H9 (cell line): ENCODE measurements around the gene KCNK1. TPM values are rescaled to one million over a fixed set of nuclear protein-coding genes. Genes with fewer than 3 reads are reported as not detected.

ENCODE experiments used
- DNase-seq: peaks from one replicate; pipeline ENCODE4 v3.0.0-alpha.2; 2017
- H2AFZ ChIP-seq: one replicate; pipeline ENCODE4 v1.6.1; 2013; ENCODE audit warnings: mild to moderate bottlenecking, low read length, control low read depth, moderate library complexity
- H2AK5ac ChIP-seq: 2 replicates; pipeline ENCODE4 v1.6.1; 2013; ENCODE audit warnings: low read length, control low read depth, mixed read lengths; ENCODE audit not compliant: insufficient read length
- H2BK120ac ChIP-seq: one replicate; pipeline ENCODE4 v1.6.1; 2013; ENCODE audit warnings: low read depth, mild to moderate bottlenecking, low read length, control low read depth, inconsistent platforms; ENCODE audit not compliant: poor library complexity, severe bottlenecking
- H2BK12ac ChIP-seq: 2 replicates; pipeline ENCODE4 v1.6.1; 2013; ENCODE audit warnings: low read length, control low read depth, mixed read lengths, low read depth; ENCODE audit not compliant: insufficient read length
- H2BK15ac ChIP-seq: 2 replicates; pipeline ENCODE4 v1.6.1; 2013; ENCODE audit warnings: low read depth, low read length, control low read depth
- H2BK20ac ChIP-seq: one replicate; pipeline ENCODE4 v1.6.1; 2013; ENCODE audit warnings: low read depth, mild to moderate bottlenecking, low read length, control low read depth, inconsistent platforms; ENCODE audit not compliant: poor library complexity, severe bottlenecking
- H2BK5ac ChIP-seq: 2 replicates; pipeline ENCODE4 v1.6.1; 2013; ENCODE audit warnings: low read length, control low read depth, mixed read lengths; ENCODE audit not compliant: insufficient read length
- H3K14ac ChIP-seq: 2 replicates; pipeline ENCODE4 v1.6.1; 2013; ENCODE audit warnings: low read length, control low read depth; ENCODE audit not compliant: insufficient read depth
- H3K18ac ChIP-seq: 2 replicates; pipeline ENCODE4 v1.6.1; 2013; ENCODE audit warnings: low read depth, mild to moderate bottlenecking, mixed read lengths, low read length, control low read depth; ENCODE audit not compliant: insufficient read length
- H3K23ac ChIP-seq: 2 replicates; pipeline ENCODE4 v1.6.1; 2013; ENCODE audit warnings: low read length, control low read depth, mixed read lengths, low read depth; ENCODE audit not compliant: insufficient read length
- H3K23me2 ChIP-seq: 2 replicates; pipeline ENCODE4 v1.6.1; 2013; ENCODE audit warnings: low read depth, mild to moderate bottlenecking, mixed read lengths, low read length, control low read depth; ENCODE audit not compliant: insufficient read length, poor library complexity, severe bottlenecking
- H3K27ac ChIP-seq: 2 replicates; pipeline ENCODE4 v1.5.1; 2013; ENCODE audit warnings: low read length, control low read depth, mixed read lengths, low read depth; ENCODE audit not compliant: insufficient read length
- H3K27me3 ChIP-seq: 2 replicates; pipeline ENCODE4 v1.6.1; 2013; ENCODE audit warnings: low read length, control low read depth, inconsistent platforms; ENCODE audit not compliant: insufficient read depth
- H3K4ac ChIP-seq: 2 replicates; pipeline ENCODE4 v1.6.1; 2013; ENCODE audit warnings: low read depth, mild to moderate bottlenecking, control low read depth, inconsistent platforms, low read length, moderate library complexity
- H3K4me1 ChIP-seq: 2 replicates; pipeline ENCODE4 v1.6.1; 2013; ENCODE audit warnings: low read length, control low read depth, inconsistent platforms; ENCODE audit not compliant: insufficient read depth
- H3K4me2 ChIP-seq: 2 replicates; pipeline ENCODE4 v1.6.1; 2013; ENCODE audit warnings: low read length, control low read depth, mixed read lengths; ENCODE audit not compliant: insufficient read length, insufficient read depth
- H3K56ac ChIP-seq: 2 replicates; pipeline ENCODE4 v1.6.1; 2013; ENCODE audit warnings: low read depth, mild to moderate bottlenecking, mixed read lengths, low read length, control low read depth; ENCODE audit not compliant: insufficient read length
- H3K79me1 ChIP-seq: 2 replicates; pipeline ENCODE4 v1.6.1; 2013; ENCODE audit warnings: low read depth, mild to moderate bottlenecking, moderate library complexity, low read length, control low read depth, inconsistent platforms; ENCODE audit not compliant: insufficient read depth, poor library complexity, severe bottlenecking
- H3K79me2 ChIP-seq: 2 replicates; pipeline ENCODE4 v1.6.1; 2013; ENCODE audit warnings: low read length, control low read depth, inconsistent platforms; ENCODE audit not compliant: insufficient read depth
- H3K9ac ChIP-seq: 2 replicates; pipeline ENCODE4 v1.6.1; 2013; ENCODE audit warnings: low read length, control low read depth, mixed read lengths; ENCODE audit not compliant: insufficient read length; ENCODE audit errors: extremely low read depth
- H3K9me3 ChIP-seq: one replicate; pipeline ENCODE4 v1.6.1; 2013; ENCODE audit warnings: low read depth, low read length, inconsistent platforms; ENCODE audit not compliant: control insufficient read depth
- H3T11ph ChIP-seq: one replicate; pipeline ENCODE4 v1.6.1; 2013; ENCODE audit warnings: mild to moderate bottlenecking, low read length, control low read depth, inconsistent platforms
- H4K20me1 ChIP-seq: one replicate; pipeline ENCODE4 v1.6.1; 2013; ENCODE audit not compliant: control insufficient read depth, insufficient read length, insufficient read depth
- H4K5ac ChIP-seq: 2 replicates; pipeline ENCODE4 v1.6.1; 2013; ENCODE audit warnings: low read depth, mild to moderate bottlenecking, mixed read lengths, low read length, control low read depth; ENCODE audit not compliant: insufficient read length
- H4K8ac ChIP-seq: replicated peaks from 2 replicates; pipeline ENCODE4 v1.6.1; 2013; ENCODE audit warnings: low read length, control low read depth, mixed read lengths, low read depth; ENCODE audit not compliant: insufficient read length
- H4K91ac ChIP-seq: 2 replicates; pipeline ENCODE4 v1.6.1; 2013; ENCODE audit warnings: low read depth, mild to moderate bottlenecking, moderate library complexity, mixed read lengths, low read length, control low read depth; ENCODE audit not compliant: insufficient read length
- H3K27ac Mint-ChIP-seq, 3 experiments: 2 replicates in 2 of 3; 3 replicates in 1 of 3; pipeline ENCODE4 v1.8.0; 2020 to 2021; ENCODE audit warnings: mixed read lengths in 3 of 3, mild to moderate bottlenecking in 1 of 3, moderate library complexity in 1 of 3
- H3K27me3 Mint-ChIP-seq: 2 replicates; pipeline ENCODE4 v1.8.0; 2021; ENCODE audit warnings: low read depth, mild to moderate bottlenecking, moderate library complexity, mixed read lengths
- H3K36me3 Mint-ChIP-seq, 3 experiments: 2 replicates in 2 of 3; 3 replicates in 1 of 3; pipeline ENCODE4 v1.8.0; 2020 to 2021; ENCODE audit warnings: low read depth in 3 of 3, mixed read lengths in 3 of 3; ENCODE audit not compliant: insufficient read depth in 1 of 3
- H3K4me1 Mint-ChIP-seq, 2 experiments: 2 replicates each; pipeline ENCODE4 v1.8.0; 2020; ENCODE audit warnings: mixed read lengths in 2 of 2
- H3K4me3 Mint-ChIP-seq, 2 experiments: 2 replicates in 1 of 2; 3 replicates in 1 of 2; pipeline ENCODE4 v1.8.0; 2020 to 2021; ENCODE audit warnings: mild to moderate bottlenecking in 2 of 2, mixed read lengths in 2 of 2, moderate library complexity in 1 of 2
- H3K9me3 Mint-ChIP-seq, 2 experiments: 2 replicates in 1 of 2; 3 replicates in 1 of 2; pipeline ENCODE4 v1.8.0; 2020; ENCODE audit warnings: mild to moderate bottlenecking in 2 of 2, mixed read lengths in 2 of 2, moderate library complexity in 1 of 2
- CTCF ChIP-seq: fragments of 200-600 bp; sonication (generic); conservative IDR thresholded peaks from 3 replicates; pipeline ENCODE4 v1.8.0; 2021; ENCODE audit warnings: antibody characterized with exemption, mild to moderate bottlenecking
- total RNA-seq: library from RNA; stranded (reverse); gene quantifications from 2 replicates; pipeline ENCODE4 v1.2.1, GENCODE V29; 2021

The KCNK1 gene
- total RNA-seq, 1 experiment from 2014 or later, result 9.9 TPM

DNA sequence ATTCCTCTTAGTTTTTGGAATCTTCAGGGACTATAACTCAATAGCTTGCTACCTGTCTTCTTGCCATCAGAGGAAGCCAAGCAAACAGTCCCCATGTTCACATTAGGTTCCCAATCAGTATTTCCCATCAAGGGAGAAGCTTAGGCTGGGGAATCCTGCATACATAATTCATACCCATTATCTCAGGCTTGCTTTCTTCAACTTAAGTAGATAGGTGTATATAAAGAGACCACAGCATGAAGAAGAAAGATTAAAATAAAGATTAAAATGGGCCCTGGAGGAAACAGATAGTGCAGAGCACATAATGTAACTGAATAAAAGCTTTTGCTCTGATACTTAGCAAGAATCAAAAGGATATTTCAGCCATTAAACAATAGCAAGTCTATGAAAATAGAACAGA lies 29.0 kb upstream of the KCNK1 start:
- no peaks in the 10 kb centered on the region for H3K4me1 ChIP-seq
- Mint-ChIP-seq H3K27me3 (peaks cover 15% of the 10 kb centered on the region), H3K27ac (no peak overlapping the region), H3K36me3 (no peaks in the 10 kb centered on the region), H3K9me3 (peaks cover 0 to 7% of the 10 kb centered on the region in 2 experiments; a peak in 3 of 5 replicates), H3K4me1 (peaks cover 10 to 17% of the 10 kb centered on the region in 2 experiments), H3K4me3 (no peak overlapping the region)
- H3K79me2 ChIP-seq, result no peaks in the 10 kb centered on the region
- DNase-seq, result no peak
- H3K79me1 ChIP-seq, result no peaks in the 10 kb centered on the region
- H3K18ac ChIP-seq, result no peak overlapping the region
- no peak overlapping the region for H2BK120ac ChIP-seq
- no peak overlapping the region for H3T11ph ChIP-seq
- no peak overlapping the region for H3K23ac ChIP-seq
- H3K27ac ChIP-seq, result no peak overlapping the region
- H3K27me3 ChIP-seq, result no peaks in the 10 kb centered on the region
- H3K9ac ChIP-seq, result no peak overlapping the region
- no peak overlapping the region for H2BK15ac ChIP-seq
- no peak overlapping the region for H3K56ac ChIP-seq
- no peaks in the 10 kb centered on the region for H3K9me3 ChIP-seq
- H3K14ac ChIP-seq, result no peak overlapping the region
- H4K8ac ChIP-seq, result no peak overlapping the region
- no peaks in the 10 kb centered on the region for H3K23me2 ChIP-seq
- H2BK20ac ChIP-seq, result no peak overlapping the region
- TF ChIP-seq CTCF, result no peak
- H2AK5ac ChIP-seq, result no peak overlapping the region
- no peak overlapping the region for H2BK12ac ChIP-seq
- H4K91ac ChIP-seq, result no peak overlapping the region
- H2AFZ ChIP-seq, result no peak overlapping the region
- no peak overlapping the region for H2BK5ac ChIP-seq
- no peaks in the 10 kb centered on the region for H4K20me1 ChIP-seq
- no peak overlapping the region for H3K4me2 ChIP-seq
- no peak overlapping the region for H3K4ac ChIP-seq
- H4K5ac ChIP-seq, result no peak overlapping the region
